SK-MEL-5 (cell line): ENCODE measurements around the gene TTC7B. TPM values are rescaled to one million over a fixed set of nuclear protein-coding genes. Genes with fewer than 3 reads are reported as not detected.

Experiments used
- DNase-seq: peaks from one replicate; pipeline ENCODE4 v3.0.0-alpha.2; 2016; ENCODE audit warnings: low read depth, low spot score
- in situ Hi-C: cut with HindIII; loops from 2 replicates; pipeline ENCODE4 v1.10.0; 2016; ENCODE audit warnings: low sequenced_read_pairs, high pct_unique_total_duplicates, low pct_unique_long_range_greater_than_20kb
- total RNA-seq: library from RNA; depleted of rRNA; stranded (reverse); fragments of >200 nt; shearing (Covaris generic); gene quantifications from 2 replicates; pipeline ENCODE4 v1.2.3, GENCODE V29; 2014; rRNA removed

Gene TTC7B
- total RNA-seq, 1 experiment from 2014 or later: 31.1 TPM

GRCh38 chr14:90489916-90490719, 326.1 kb downstream of the TTC7B start:
- DNase-seq: peak; percentile 21
- in situ Hi-C loops: no loop called here

DNA sequence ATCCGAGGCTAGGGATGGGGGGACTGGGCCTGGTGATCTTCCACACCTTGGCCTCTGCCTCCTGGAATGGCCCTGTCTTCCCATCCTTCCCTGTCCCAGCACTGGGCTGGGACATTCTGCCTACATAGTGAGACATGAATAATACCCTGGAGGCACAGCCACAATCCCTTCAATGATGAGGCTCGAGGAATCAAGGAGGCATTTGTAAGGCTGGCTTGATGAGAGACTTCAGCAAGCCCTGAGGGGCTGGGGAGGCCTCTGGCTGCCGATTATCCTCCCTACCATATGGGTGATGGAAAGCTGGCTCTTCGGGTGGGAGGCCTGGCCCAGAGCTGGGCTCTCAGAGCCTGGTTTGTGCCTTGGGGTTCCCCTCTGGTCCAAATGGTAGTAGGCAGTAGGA, 326.9 kb downstream of the TTC7B start:
- DNase-seq: no peak
- in situ Hi-C loops: no loop called here

- in situ Hi-C loops: no loop called here
- DNase-seq: no peak
Observed at GRCh38 chr14:90488256-90488655, 328.0 kb downstream of the TTC7B start.

DNA sequence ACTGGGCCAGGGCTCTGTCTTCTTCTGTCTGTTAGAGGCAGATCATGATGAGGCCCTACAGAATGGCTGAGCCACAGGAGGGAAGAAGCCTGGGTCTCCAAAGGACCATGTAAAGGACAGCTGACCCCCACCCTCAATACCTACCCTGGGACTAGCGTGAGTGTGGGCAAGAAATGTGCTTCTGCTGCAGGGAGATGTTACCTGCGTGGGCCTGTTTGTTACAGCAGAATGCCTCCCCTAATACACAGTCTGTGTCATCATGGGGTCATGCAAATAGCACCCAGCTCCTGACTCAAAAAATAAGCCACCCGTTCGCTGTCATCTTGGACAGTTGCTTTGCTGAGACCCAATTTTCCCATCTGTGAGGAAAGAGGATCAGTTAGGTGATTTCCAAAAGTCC, 328.8 kb downstream of the TTC7B start:
- no peak for DNase-seq
- in situ Hi-C loops: no loop called here

- in situ Hi-C loops: no loop called here
- DNase-seq: no peak
Observed at GRCh38 chr14:90487031-90487430, 329.2 kb downstream of the TTC7B start.

DNA sequence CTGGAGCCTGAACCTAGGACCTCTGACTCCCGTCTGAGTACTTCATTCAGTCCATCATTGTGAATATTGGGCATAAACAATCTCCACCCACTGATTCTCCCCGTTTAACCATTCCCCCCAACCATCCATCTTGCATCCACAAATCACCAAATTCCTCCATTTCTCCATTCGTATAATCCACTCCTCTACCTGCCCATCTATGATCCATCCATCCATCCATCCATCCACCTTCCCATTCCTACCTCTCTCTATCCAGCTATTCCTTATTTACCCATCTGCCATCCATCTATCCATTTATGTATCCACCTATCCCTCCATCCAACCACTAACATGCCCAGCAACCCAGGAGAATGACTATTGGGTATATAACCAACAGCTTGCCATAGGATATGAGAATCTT, 331.9 kb downstream of the TTC7B start:
- in situ Hi-C loops: no loop called here

GRCh38 chr14:90483571-90483974, 332.7 kb downstream of the TTC7B start:
- DNase-seq: no peak
- in situ Hi-C loops: no loop called here

More for the DNA sequence above, 331.9 kb downstream of the TTC7B start:
- DNase-seq: no peak

- in situ Hi-C loops: no loop called here
- DNase-seq: no peak
Observed at GRCh38 chr14:90483117-90483516, 333.1 kb downstream of the TTC7B start.

DNA sequence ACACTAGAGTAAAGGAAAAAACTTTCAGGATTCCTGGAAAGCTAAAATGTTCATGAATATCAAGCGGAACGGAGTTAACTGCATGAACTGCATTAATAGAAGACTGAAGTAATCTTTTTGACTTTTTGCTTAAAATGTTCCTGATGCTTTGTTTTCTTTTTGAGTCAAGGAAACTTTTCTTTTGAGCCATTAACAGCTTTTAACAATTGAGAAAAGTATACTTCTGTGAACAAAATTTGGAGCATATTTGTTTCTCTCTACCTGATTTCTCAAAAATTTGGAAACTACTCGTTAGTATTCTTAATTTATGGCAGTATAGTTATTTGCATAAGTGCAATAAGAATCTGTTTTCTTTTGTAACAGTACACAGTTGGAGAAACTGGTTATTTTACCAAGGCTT, 340.9 kb downstream of the TTC7B start:
- DNase-seq: no peak
- in situ Hi-C loops: no loop called here

Other genes with a start within 250 kb of the TTC7B start
- gene RPS6KA5, start 244.2 kb upstream of the TTC7B start, total RNA-seq: 3.7 and 4.3 TPM in 2 replicates